Esophagus (tissue), 2 donors: ENCODE data around the gene NME7. TPM values are rescaled to one million over a fixed set of nuclear protein-coding genes. Genes with fewer than 3 reads are reported as not detected.
"Not testable (repeated sequence)": the region's sequence is repeated elsewhere in the genome, so short reads cannot be mapped to it uniquely, and the experiment has no call there.

Experiments used
- H3K27ac ChIP-seq, 2 donors: one replicate each; pipeline ENCODE4 v1.5.1; 2013; ENCODE audit warnings: low read depth in 2 of 2, mild to moderate bottlenecking in 2 of 2, inconsistent platforms in 1 of 2, low read length in 1 of 2, moderate library complexity in 1 of 2
- H3K27me3 ChIP-seq, 2 donors: one replicate each; pipeline ENCODE4 v1.6.1; 2013; ENCODE audit warnings: low read length in 2 of 2, control low read depth in 1 of 2, mild to moderate bottlenecking in 1 of 2; ENCODE audit not compliant: insufficient read depth in 2 of 2, control insufficient read depth in 1 of 2
- H3K36me3 ChIP-seq, 2 donors: one replicate each; pipeline ENCODE4 v1.6.1; 2013; ENCODE audit warnings: low read length in 1 of 2; ENCODE audit not compliant: control insufficient read depth in 2 of 2, insufficient read depth in 2 of 2
- H3K4me1 ChIP-seq, 2 donors: one replicate each; pipeline ENCODE4 v1.6.1; 2013; ENCODE audit warnings: low read length in 1 of 2; ENCODE audit not compliant: control insufficient read depth in 2 of 2, insufficient read depth in 2 of 2
- H3K4me3 ChIP-seq, 2 donors: one replicate each; pipeline ENCODE4 v1.5.1; 2013; ENCODE audit warnings: low read length in 2 of 2, mild to moderate bottlenecking in 2 of 2, low read depth in 1 of 2, moderate library complexity in 1 of 2
- H3K9me3 ChIP-seq, 2 donors: one replicate each; pipeline ENCODE4 v1.6.1; 2013; ENCODE audit warnings: mild to moderate bottlenecking in 2 of 2, low read depth in 1 of 2, low read length in 1 of 2, moderate library complexity in 1 of 2; ENCODE audit not compliant: control insufficient read depth in 2 of 2, insufficient read depth in 1 of 2
- WGBS, 2 donors: extraction: QIAGEN DNeasy Blood & Tissue Kit; methylation state at CpG; one replicate each; pipeline ENCODE4 v1.1.7; 2013; 5-methylcytosine and 5-hydroxymethylcytosine counted together
- polyA plus RNA-seq, 2 donors: library from polyadenylated mRNA; stranded (reverse); fragments of 200-250 nt; gene quantifications; one replicate each; pipeline ENCODE4 v1.2.3, GENCODE V29; 2013
- donor health status: healthy with polysubstance abuse.
- donor health status: Bipolar disorder and iron deficiency.

Gene NME7
- polyA plus RNA-seq = 1 to 10 TPM; 2.0 to 5.6 TPM

- no peaks in the 10 kb centered on the region for H3K9me3 ChIP-seq
- H3K36me3 ChIP-seq = peaks cover 0 to 4% of the 10 kb centered on the region in 2 donors
- 0% methylated on average over 37 of the region's 37 CpGs for WGBS, 2 donors
- peak within 1 kb of the TSS; percentile 75 to 97 for H3K4me3 ChIP-seq
- H3K27me3 ChIP-seq = no peaks in the 10 kb centered on the region
- no peaks in the 10 kb centered on the region for H3K4me1 ChIP-seq
- peak within 1 kb of the TSS; percentile 90 to 91 for H3K27ac ChIP-seq
Observed at GRCh38 chr1:169367686-169368405, at the start of gene NME7, which contains the start of gene BLZF1. NME7 (minus strand) TSS chr1:169367797; CDS start chr1:169367710, 87 bp downstream. BLZF1 (plus strand) TSS chr1:169368195; CDS start chr1:169369523, 1,328 bp downstream.

DNA sequence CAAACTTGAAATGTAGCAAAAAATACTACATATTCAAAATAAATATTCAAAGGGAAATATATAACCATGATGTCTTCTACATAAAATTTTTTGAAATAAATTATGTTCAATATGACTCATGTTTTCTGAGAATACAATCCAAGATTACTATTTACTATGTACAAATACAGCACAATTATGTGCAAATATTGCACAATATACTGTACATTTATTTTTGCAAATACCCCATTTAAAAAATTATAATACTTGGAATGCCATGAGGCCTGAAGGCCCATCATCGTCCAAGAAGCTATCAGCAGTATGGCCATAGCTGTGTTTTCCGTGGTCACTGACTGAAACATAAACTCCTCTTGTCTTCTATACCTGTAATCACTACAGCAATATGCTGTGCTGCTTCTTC, 47.4 kb upstream of the NME7 start:
- Histone ChIP-seq H3K27me3 (no peaks in the 10 kb centered on the region), H3K4me1 (no peaks in the 10 kb centered on the region), H3K4me3 (no peak overlapping the region), H3K9me3 (no peaks in the 10 kb centered on the region), H3K36me3 (no peaks in the 10 kb centered on the region), H3K27ac (no peak overlapping the region)
- WGBS, 2 donors = 90 to 91% methylated on average over 2 of the region's 2 CpGs

- not testable (repeated sequence) for H3K27ac ChIP-seq, H3K9me3 ChIP-seq, H3K36me3 ChIP-seq, H3K4me3 ChIP-seq, H3K4me1 ChIP-seq, H3K27me3 ChIP-seq
- 91 to 92% methylated on average over 5 of the region's 5 CpGs for WGBS, 2 donors
Observed at GRCh38 chr1:169408340-169408739, 40.7 kb upstream of the NME7 start.

DNA sequence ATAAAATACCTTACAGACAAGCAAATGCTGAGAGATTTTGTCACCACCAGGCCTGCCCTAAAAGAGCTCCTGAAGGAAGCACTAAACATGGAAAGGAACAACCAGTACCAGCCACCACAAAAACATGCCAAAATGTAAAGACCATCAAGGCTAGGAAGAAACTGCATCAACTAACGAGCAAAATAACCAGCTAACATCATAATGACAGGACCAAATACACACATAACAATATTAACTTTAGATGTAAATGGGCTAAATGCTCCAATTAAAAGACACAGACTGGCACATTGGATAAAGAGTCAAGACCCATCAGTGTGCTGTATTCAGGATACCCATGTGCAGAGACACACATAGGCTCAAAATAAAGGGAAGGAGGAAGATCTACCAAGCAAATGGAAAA, 35.0 kb upstream of the NME7 start:
- H3K4me1 ChIP-seq, H3K27ac ChIP-seq, H3K9me3 ChIP-seq, H3K4me3 ChIP-seq, H3K36me3 ChIP-seq, H3K27me3 ChIP-seq: not testable (repeated sequence)
- WGBS, 2 donors = 86 to 93% methylated on average over 1 of the region's 1 CpG

DNA sequence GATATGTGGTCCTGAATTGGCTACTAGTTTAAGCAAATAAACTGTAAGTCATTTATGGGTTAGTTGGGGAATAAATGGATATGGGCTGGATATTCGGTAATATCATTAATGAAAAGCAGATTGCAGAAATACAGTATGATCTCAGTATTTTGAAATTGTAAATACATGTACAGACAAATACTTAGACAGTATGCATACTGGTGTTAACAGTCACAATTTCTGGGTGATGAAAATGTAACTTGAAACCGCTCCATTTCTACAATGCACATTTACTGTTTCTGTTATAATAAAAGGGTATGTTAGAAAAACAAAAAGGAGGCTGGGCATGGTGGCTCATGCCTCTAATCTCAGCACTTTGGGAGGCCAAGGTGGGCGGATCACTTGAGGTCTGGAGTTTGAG, 28.4 kb upstream of the NME7 start:
- WGBS, 2 donors = 94 to 97% methylated on average over 3 of the region's 3 CpGs
- Histone ChIP-seq H3K27me3 (no peaks in the 10 kb centered on the region), H3K4me3 (no peak overlapping the region), H3K9me3 (peaks cover 0 to 3% of the 10 kb centered on the region in 2 donors), H3K27ac (no peak overlapping the region), H3K36me3 (peaks cover 0 to 9% of the 10 kb centered on the region in 2 donors), H3K4me1 (no peaks in the 10 kb centered on the region)

GRCh38 chr1:169392406-169392805, 24.8 kb upstream of the NME7 start:
- Histone ChIP-seq H3K4me1 (no peaks in the 10 kb centered on the region), H3K27me3 (no peaks in the 10 kb centered on the region), H3K4me3 (no peak overlapping the region), H3K9me3 (no peaks in the 10 kb centered on the region), H3K36me3 (peaks cover 0 to 9% of the 10 kb centered on the region in 2 donors), H3K27ac (no peak overlapping the region)
- 94 to 96% methylated on average over 1 of the region's 1 CpG for WGBS, 2 donors

DNA sequence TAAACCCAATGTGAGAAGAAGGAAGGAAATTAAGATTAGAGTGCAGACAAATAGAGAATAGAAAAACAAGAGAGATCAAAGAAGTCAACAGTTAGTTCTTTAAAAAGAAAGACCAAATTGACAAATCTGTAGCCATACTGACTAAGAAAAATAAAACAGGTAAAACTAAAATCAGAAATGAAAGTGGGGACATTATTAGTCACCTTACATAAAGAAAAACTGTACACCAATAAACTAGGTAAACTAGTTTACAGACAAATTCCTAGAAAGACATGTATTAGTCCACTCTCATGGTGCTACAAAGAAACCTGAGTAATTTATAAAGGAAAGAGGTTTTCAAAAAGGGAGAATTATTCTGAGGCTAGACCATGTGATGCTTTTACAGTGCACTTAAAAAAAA, 22.7 kb upstream of the NME7 start:
- Histone ChIP-seq H3K27ac (no peak overlapping the region), H3K4me3 (no peak overlapping the region), H3K9me3 (no peaks in the 10 kb centered on the region), H3K27me3 (no peaks in the 10 kb centered on the region), H3K4me1 (no peaks in the 10 kb centered on the region), H3K36me3 (peaks cover 0 to 9% of the 10 kb centered on the region in 2 donors)

DNA sequence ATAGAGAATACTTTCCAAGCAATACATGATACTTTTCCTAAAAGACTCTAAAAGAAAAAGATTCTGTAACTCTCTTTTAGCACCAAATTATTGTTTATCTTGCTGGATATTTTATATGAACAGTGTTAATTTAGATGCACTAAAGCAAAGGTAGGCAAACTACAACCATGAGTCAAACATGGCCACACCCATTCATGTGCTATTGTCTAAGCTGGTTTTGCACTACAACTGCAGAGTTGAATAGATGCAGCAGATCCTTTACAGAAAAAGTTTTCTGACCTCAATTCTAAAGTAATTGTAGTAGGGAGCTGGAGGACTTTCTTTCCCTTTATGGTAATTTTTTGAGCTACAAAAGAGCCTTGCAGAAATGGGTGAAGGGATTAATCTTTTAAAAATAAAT, 19.8 kb upstream of the NME7 start:
- H3K9me3 ChIP-seq = no peaks in the 10 kb centered on the region
- H3K4me3 ChIP-seq = no peak overlapping the region
- no peaks in the 10 kb centered on the region for H3K27me3 ChIP-seq
- no peak overlapping the region for H3K27ac ChIP-seq
- H3K4me1 ChIP-seq = no peaks in the 10 kb centered on the region
- peaks cover 11% of the 10 kb centered on the region in 2 donors for H3K36me3 ChIP-seq

- Histone ChIP-seq H3K36me3 (peaks cover 8 to 13% of the 10 kb centered on the region in 2 donors), H3K4me3 (no peak overlapping the region), H3K27me3 (no peaks in the 10 kb centered on the region), H3K9me3 (no peaks in the 10 kb centered on the region), H3K4me1 (no peaks in the 10 kb centered on the region), H3K27ac (no peak overlapping the region)
- 70 to 73% methylated on average over 4 of the region's 4 CpGs for WGBS, 2 donors
Observed at GRCh38 chr1:169383449-169383848, 15.9 kb upstream of the NME7 start.

- no peaks in the 10 kb centered on the region for H3K9me3 ChIP-seq
- H3K4me1 ChIP-seq = no peaks in the 10 kb centered on the region
- H3K27ac ChIP-seq = no peak overlapping the region
- H3K27me3 ChIP-seq = no peaks in the 10 kb centered on the region
- no peak overlapping the region for H3K4me3 ChIP-seq
- H3K36me3 ChIP-seq = peaks cover 10 to 13% of the 10 kb centered on the region in 2 donors
Observed at GRCh38 chr1:169381162-169381561, 13.6 kb upstream of the NME7 start.
